Measurements from ENCODE around the gene LTBP4.

- no peak for TF ChIP-seq CTCF (IDR thresholded peaks at IDR 0.05 in 8 of 11, conservative IDR thresholded peaks at IDR 0.05 in 3 of 11)
- no peak for TF ChIP-seq POLR2AphosphoS5 (IDR thresholded peaks at IDR 0.05)
- no peak for TF ChIP-seq POLR2A (IDR thresholded peaks at IDR 0.05)
Measured at GRCh38 chr19:40600570-40601133, 517 bp upstream of the LTBP4 start.

Data from spleen (tissue), 7 donors.